Lung (tissue), 12 donors: ENCODE data around the gene CDH23. TPM values are rescaled to one million over a fixed set of nuclear protein-coding genes. Genes with fewer than 3 reads are reported as not detected.

Experiments
- ATAC-seq: fragments of 200-7000 bp; cut with Tn5 transposase; one replicate; pipeline ENCODE4 v1.9.1; 2020; ENCODE audit warnings: moderate number of reproducible peaks; ENCODE audit not compliant: insufficient read depth, low FRiP score
- DNase-seq, 3 donors: peaks; one replicate each; pipeline ENCODE4 v3.0.0-alpha.2; 2013 to 2017
- H3K27ac ChIP-seq, 2 donors: one replicate each; pipeline ENCODE4 v1.5.1; 2013; ENCODE audit warnings: mild to moderate bottlenecking in 2 of 2, moderate library complexity in 2 of 2, control low read depth in 1 of 2, inconsistent platforms in 1 of 2, low read depth in 1 of 2, low read length in 1 of 2
- H3K27me3 ChIP-seq, 3 donors: one replicate each; pipeline ENCODE4 v1.5.1; 2013; ENCODE audit warnings: low read length in 2 of 3; ENCODE audit not compliant: control insufficient read depth in 3 of 3, insufficient read depth in 3 of 3
- H3K36me3 ChIP-seq, 4 donors: one replicate each; pipeline ENCODE4 v1.5.1; 2013; ENCODE audit warnings: low read length in 4 of 4, mild to moderate bottlenecking in 1 of 4, moderate library complexity in 1 of 4; ENCODE audit not compliant: control insufficient read depth in 4 of 4, insufficient read depth in 4 of 4
- H3K4me1 ChIP-seq, 5 donors: one replicate each; pipeline ENCODE4 v1.5.1; 2013; ENCODE audit warnings: low read length in 5 of 5, mild to moderate bottlenecking in 2 of 5, moderate library complexity in 1 of 5; ENCODE audit not compliant: control insufficient read depth in 5 of 5, insufficient read depth in 5 of 5
- H3K4me3 ChIP-seq: one replicate; pipeline ENCODE4 v1.5.1; 2013; ENCODE audit warnings: mild to moderate bottlenecking, control low read depth, moderate library complexity
- H3K9ac ChIP-seq, 2 donors: one replicate each; pipeline ENCODE4 v1.5.1; 2013; ENCODE audit warnings: low read length in 2 of 2, control low read depth in 1 of 2; ENCODE audit not compliant: insufficient read depth in 1 of 2
- H3K9me3 ChIP-seq, 4 donors: one replicate each; pipeline ENCODE4 v1.5.1; 2013; ENCODE audit warnings: low read length in 3 of 4, mild to moderate bottlenecking in 1 of 4, moderate library complexity in 1 of 4; ENCODE audit not compliant: control insufficient read depth in 4 of 4, insufficient read depth in 3 of 4
- WGBS, 2 donors: extraction: QIAGEN DNeasy Blood & Tissue Kit; methylation state at CpG; one replicate each; pipeline ENCODE4 v1.1.7; 2013; 5-methylcytosine and 5-hydroxymethylcytosine counted together
- polyA plus RNA-seq, 2 donors: library from polyadenylated mRNA; stranded (reverse); fragments of 200-250 nt; gene quantifications; one replicate each; pipeline ENCODE4 v1.2.1, GENCODE V29; 2013
- total RNA-seq, 2 donors: library from RNA; depleted of rRNA in 1 of 2; stranded (reverse); fragments of >200 nt in 1 of 2; gene quantifications; one replicate each; pipeline ENCODE4 v1.2.1, GENCODE V29; 2014 to 2021
- TF ChIP-seq, protein P1 (sequence below): IDR thresholded peaks from 2 replicates; pipeline ENCODE4 v1.5.1; 2012; ENCODE audit warnings: mild to moderate bottlenecking; ENCODE audit errors: control extremely low read depth, extremely low read depth
- donor health status: control.
- donor health status: control.
- donor health status: Bipolar disorder and iron deficiency.
- donor health status: healthy.
- donor health status: DM: yes; HTN: yes; CAD: no.

CDH23 gene
- total and polyA plus RNA-seq, 4 donors: 4.5 to 29.5 (median 6.0) TPM

DNA sequence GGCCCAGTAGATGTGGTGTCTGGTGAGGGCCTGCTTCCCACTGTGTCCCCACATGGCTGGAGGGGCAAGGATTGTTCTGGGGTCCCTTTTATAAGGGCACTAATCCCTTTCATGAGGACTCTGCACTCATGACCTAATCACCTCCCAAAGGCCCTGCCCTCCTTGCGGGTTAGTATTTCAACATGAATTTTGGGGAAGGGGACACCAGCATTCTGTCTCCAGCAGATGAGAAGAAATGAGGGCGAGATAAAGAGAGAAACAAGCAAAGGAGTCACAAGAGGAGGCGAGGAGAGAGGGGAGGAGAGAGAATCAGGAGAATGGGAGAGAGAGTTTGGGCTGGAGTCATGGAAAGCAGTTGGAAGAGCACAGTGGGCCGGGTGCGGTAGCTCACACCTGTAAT lies 239.1 kb downstream of the CDH23 start:
- Histone ChIP-seq H3K27me3 (no peaks in the 10 kb centered on the region), H3K4me3 (no peak overlapping the region), H3K27ac (no peak overlapping the region), H3K4me1 (peaks cover 0 to 27% (median 3%) of the 10 kb centered on the region in 5 donors), H3K36me3 (no peaks in the 10 kb centered on the region), H3K9me3 (no peaks in the 10 kb centered on the region), H3K9ac (no peak overlapping the region)
- ATAC-seq (no peak), DNase-seq (no peak)
- TF ChIP-seq, protein P1, sequence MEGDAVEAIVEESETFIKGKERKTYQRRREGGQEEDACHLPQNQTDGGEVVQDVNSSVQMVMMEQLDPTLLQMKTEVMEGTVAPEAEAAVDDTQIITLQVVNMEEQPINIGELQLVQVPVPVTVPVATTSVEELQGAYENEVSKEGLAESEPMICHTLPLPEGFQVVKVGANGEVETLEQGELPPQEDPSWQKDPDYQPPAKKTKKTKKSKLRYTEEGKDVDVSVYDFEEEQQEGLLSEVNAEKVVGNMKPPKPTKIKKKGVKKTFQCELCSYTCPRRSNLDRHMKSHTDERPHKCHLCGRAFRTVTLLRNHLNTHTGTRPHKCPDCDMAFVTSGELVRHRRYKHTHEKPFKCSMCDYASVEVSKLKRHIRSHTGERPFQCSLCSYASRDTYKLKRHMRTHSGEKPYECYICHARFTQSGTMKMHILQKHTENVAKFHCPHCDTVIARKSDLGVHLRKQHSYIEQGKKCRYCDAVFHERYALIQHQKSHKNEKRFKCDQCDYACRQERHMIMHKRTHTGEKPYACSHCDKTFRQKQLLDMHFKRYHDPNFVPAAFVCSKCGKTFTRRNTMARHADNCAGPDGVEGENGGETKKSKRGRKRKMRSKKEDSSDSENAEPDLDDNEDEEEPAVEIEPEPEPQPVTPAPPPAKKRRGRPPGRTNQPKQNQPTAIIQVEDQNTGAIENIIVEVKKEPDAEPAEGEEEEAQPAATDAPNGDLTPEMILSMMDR: no peak
- 80 to 91% methylated on average over 5 of the region's 5 CpGs for WGBS, 2 donors

DNA sequence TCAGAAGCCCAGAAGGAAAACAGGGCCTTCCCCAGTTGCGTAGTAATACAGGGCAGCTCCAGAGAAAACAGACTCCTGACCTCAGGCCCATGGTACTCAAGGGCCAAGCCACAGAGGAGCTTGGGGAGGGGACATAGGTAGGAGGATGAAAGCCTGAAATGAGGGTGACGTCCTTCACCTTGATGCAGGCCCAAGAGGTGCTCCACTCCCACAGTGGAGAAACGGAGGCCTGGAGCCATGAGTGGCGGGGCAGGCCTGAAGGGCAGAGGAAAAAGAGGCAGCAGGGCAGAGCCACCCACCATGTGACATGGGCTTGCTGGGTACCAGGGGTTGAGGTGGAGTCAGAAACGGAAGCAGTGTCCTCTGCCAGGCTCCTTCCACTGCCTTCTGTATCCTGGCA lies 239.9 kb downstream of the CDH23 start:
- H3K9me3 ChIP-seq: no peaks in the 10 kb centered on the region
- no peak overlapping the region for H3K9ac ChIP-seq
- no peak overlapping the region for H3K27ac ChIP-seq
- TF ChIP-seq, protein P1: no peak
- 92% methylated on average over 5 of the region's 5 CpGs for WGBS, 2 donors
- no peaks in the 10 kb centered on the region for H3K36me3 ChIP-seq
- peaks cover 0 to 27% (median 3%) of the 10 kb centered on the region in 5 donors for H3K4me1 ChIP-seq
- no peaks in the 10 kb centered on the region for H3K27me3 ChIP-seq
- H3K4me3 ChIP-seq: no peak overlapping the region
- no peak for DNase-seq
- no peak for ATAC-seq

DNA sequence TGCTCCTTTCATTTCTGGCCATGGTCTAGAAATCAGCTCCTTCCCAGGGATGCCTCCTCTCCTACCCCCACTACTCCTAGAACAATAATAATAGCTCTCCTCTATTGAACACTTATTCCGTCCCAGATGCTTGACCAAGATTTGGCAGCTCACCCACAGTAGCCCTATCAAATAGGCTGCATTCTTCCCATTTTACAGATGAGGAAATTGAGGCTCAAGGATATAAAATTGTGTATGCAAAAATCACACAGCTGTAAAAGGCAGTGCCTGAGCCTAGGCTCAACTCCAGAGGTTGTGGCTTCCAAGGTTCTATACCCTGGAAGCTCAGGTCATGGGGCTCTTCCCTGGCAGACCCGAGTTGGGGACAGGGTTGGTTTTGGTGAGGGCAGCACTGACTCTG lies 240.6 kb downstream of the CDH23 start:
- TF ChIP-seq, protein P1: no peak
- Histone ChIP-seq H3K4me1 (peaks cover 0 to 27% (median 3%) of the 10 kb centered on the region in 5 donors), H3K27ac (no peak overlapping the region), H3K9ac (no peak overlapping the region), H3K27me3 (no peaks in the 10 kb centered on the region), H3K4me3 (no peak overlapping the region), H3K9me3 (no peaks in the 10 kb centered on the region), H3K36me3 (no peaks in the 10 kb centered on the region)
- ATAC-seq (no peak), DNase-seq (no peak)
- whole genome bisulfite sequencing, 2 donors: 86 to 96% methylated on average over 2 of the region's 2 CpGs
